Stimulated activated CD4-positive, alpha-beta T cell treated with anti-CD3 and anti-CD28 coated beads, Interleukin-15, amount 100 ng/mL, for 1 hour (primary cell): ENCODE results near the gene TMCO2.
"Not testable (repeated sequence)": the region's sequence is repeated elsewhere in the genome, so short reads cannot be mapped to it uniquely, and the experiment has no call there.

Experiments used
- DNase-seq, 2 donors: peaks; one replicate each; pipeline ENCODE4 v3.0.0-alpha.2; 2020; ENCODE audit warnings: low read depth in 1 of 2, low spot score in 1 of 2

Gene TMCO2

GRCh38 chr1:40247655-40248054 lies at the start of gene TMCO2:
Gene TMCO2 (plus strand): TSS chr1:40247937. CDS start chr1:40247994, 57 bp downstream.
- no peak for DNase-seq

GRCh38 chr1:40199126-40199525 lies 48.6 kb upstream of the TMCO2 start:
- DNase-seq = no peak

- no peak for DNase-seq
These were observed 42.9 kb upstream of the TMCO2 start for GRCh38 chr1:40204856-40205255.

- no peak for DNase-seq
These were observed 37.1 kb upstream of the TMCO2 start for GRCh38 chr1:40210511-40211204.

- no peak for DNase-seq
These were observed 29.4 kb upstream of the TMCO2 start for GRCh38 chr1:40218333-40218732.

GRCh38 chr1:40221471-40221905 lies 26.2 kb upstream of the TMCO2 start:
- not testable (repeated sequence) for DNase-seq

- no peak for DNase-seq
These were observed 25.6 kb upstream of the TMCO2 start for GRCh38 chr1:40221977-40222772.

- DNase-seq = no peak
These were observed 23.7 kb upstream of the TMCO2 start for GRCh38 chr1:40224040-40224439.

GRCh38 chr1:40226192-40226591 lies 21.5 kb upstream of the TMCO2 start:
- no peak for DNase-seq

- DNase-seq = no peak
These were observed 15.3 kb upstream of the TMCO2 start for GRCh38 chr1:40232444-40232843.

GRCh38 chr1:40239626-40240025 lies 8.1 kb upstream of the TMCO2 start:
- DNase-seq = no peak

- DNase-seq = no peak
These were observed 7.3 kb upstream of the TMCO2 start for GRCh38 chr1:40240390-40240789.

GRCh38 chr1:40241362-40241761 lies 6.4 kb upstream of the TMCO2 start:
- no peak for DNase-seq

GRCh38 chr1:40243351-40243750 lies 4.4 kb upstream of the TMCO2 start:
- DNase-seq = no peak

- DNase-seq = no peak
These were observed 3.5 kb upstream of the TMCO2 start for GRCh38 chr1:40244138-40244744.

- DNase-seq = no peak
These were observed 2.1 kb upstream of the TMCO2 start for GRCh38 chr1:40245686-40246085.

GRCh38 chr1:40248412-40248811 lies 675 bp downstream of the TMCO2 start:
- no peak for DNase-seq

- no peak for DNase-seq
These were observed 3.7 kb downstream of the TMCO2 start for GRCh38 chr1:40251456-40251855.

GRCh38 chr1:40252601-40253000 lies 4.9 kb downstream of the TMCO2 start:
- DNase-seq = no peak

GRCh38 chr1:40255231-40255630 lies 7.5 kb downstream of the TMCO2 start:
- no peak for DNase-seq

GRCh38 chr1:40256401-40257084 lies 8.8 kb downstream of the TMCO2 start:
- DNase-seq = no peak

- DNase-seq = no peak
These were observed 9.6 kb downstream of the TMCO2 start for GRCh38 chr1:40257313-40257687.
